NT2/D1 (cell line): ENCODE results near the gene DNAH17.

Experiments
- SUZ12 ChIP-seq: IDR thresholded peaks from 2 replicates; pipeline ENCODE4 v1.6.1; 2011; ENCODE audit not compliant: insufficient read length, insufficient read depth; ENCODE audit errors: extremely low read depth
- ZNF274 ChIP-seq: IDR thresholded peaks from 2 replicates; pipeline ENCODE4 v1.6.1; 2011; ENCODE audit warnings: mild to moderate bottlenecking, low read depth, low read length

DNA sequence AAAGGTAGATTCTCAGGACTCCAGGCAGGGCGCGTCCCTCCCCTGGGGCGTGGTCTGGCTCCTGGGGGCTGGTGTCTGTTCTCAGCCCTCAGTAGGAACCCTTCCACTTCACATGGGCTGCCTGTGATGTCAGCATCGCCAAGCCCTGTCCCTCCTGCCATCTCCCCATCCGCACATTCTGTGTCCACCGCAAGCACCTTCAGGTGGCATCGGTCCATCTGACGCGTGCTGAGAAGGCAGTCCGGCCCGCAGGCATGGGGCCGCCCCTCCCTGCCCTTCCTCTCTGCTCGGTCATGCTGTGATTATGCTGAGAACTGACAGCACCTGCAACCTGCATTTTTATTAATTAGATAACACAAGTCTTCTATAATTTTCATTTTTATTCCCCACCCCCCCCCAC, 12.7 kb upstream of the DNAH17 start:
- TF ChIP-seq SUZ12 (no peak), ZNF274 (no peak)
